Islet of Langerhans (tissue), 1 donor: ENCODE results near the gene TUBGCP3.

Experiments used
- FAIRE-seq: peaks from one replicate; lab custom pipeline; 2011; peaks lifted over from hg19 to GRCh38; lab: Jason Lieb, UNC

Gene TUBGCP3

DNA sequence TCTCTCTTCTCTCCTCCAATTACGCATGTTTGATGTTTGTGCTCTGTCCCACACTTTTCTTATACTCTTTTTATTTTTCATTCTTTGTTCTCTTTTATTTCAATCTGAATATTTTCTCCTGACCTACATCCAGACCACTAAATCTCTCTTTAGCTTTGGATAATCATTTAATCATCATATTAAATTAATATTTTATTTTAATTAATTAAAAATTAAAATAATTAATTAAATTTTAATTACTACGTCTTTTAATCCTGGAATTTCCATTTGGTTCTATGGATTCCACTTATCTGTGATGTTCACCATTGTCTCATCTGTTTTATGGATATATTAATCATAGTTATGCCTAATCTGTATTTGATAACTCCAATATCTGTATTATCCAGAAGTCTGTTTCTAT, 149.4 kb downstream of the TUBGCP3 start:
- no peak for FAIRE-seq

DNA sequence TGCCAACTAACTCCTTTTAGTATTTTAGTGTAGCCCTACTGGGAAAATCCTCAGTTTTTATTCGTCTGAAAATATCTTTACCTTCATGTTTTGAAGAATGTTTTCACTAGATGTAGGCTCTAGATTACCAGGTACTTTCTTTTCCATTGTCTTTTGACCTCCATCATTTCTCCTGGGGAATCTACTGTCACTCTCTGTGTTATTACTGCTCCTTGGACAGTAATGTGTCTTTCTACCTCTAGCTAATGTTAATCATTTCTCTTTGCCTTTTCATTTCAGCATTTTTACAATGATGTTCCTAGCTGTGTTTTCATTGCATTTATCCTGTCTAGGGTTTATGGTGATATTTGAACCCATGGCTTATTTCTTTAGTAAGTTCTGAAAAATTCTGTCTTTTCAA, 149.9 kb downstream of the TUBGCP3 start:
- FAIRE-seq: no peak

DNA sequence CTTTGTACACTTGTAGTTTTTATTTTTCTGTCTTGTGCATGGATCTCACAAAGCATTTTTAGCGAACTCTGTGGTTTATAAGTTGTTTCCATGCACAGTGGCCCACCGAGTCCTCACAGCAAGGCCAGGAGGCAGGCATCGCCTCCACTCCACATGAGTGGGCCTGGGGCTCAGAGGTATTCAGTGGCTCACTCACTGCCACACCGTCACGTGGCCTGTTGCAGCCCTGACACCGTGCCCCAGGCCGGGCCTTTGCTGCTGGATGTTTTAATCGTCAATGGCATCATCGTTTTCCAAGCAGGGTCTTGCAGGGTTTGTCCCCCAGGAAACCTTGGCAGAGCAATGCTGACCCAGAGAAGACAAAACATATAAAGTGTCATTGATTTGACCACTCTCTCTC, 152.0 kb downstream of the TUBGCP3 start:
- no peak for FAIRE-seq
